GM11168 (cell line): ENCODE data around the gene CLDN2.
"Not testable (repeated sequence)": the region's sequence is repeated elsewhere in the genome, so short reads cannot be mapped to it uniquely, and the experiment has no call there.

Experiments used
- in situ Hi-C: fragments of 300-500 bp; cut with MboI; formaldehyde crosslinking; loops from one replicate; pipeline ENCODE4 v1.12.0; 2022; ENCODE audit warnings: low sequenced_read_pairs; ENCODE audit not compliant: unreplicated experiment

The CLDN2 gene

DNA sequence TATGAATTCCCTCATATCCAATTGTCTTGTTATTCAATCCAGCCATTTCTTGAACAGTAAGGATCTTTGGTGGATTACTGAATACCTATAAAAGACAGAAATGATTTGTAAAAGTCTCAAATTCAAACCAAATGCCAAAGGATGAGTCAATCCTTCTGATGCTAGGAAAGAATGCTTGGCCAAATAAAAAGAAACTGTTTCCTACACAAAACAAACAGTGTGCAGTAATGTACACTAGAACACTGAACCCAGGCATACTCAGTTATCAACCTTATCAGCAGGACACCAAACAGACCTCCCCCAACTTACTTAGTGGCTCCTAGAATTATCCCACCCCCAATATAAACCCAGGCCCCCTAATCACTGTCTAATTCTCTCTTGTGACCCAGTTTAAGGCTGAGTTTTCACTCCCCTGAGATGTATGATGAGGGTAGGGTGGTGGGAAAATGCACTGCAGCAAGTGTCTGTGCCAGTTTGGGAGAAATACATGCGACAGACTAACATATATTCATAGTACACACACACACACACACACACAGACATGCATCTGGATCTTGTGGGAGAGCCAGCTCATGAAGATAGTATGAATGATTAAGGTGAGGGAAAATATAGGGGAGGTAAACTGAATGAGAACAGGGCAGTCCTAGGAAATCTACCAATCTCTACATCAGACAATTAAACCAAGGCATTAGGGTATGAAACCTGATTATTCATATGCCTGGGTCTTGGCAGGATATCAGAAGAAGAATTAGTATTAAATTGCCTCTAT lies 35.0 kb downstream of the CLDN2 start:
- in situ Hi-C loops: no loop called here

DNA sequence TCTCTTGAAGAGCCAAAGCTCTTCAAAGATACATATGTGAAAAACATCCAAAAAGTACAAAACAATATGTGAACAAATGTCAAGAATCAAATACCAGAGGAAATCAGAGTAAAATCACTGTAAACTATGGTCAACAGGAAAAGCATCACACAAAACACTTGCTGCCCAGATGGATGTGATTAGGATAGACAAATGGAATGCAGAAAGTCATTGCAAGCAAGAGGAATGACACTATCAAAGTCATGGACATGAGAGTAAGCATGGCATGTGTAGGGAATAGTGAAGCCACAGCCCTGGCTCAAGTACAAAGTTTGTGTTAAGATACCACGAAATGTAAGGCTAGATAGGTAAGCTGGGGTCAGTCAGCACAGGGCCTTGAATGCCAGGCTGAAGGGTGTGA lies 37.7 kb downstream of the CLDN2 start:
- in situ Hi-C loops: no loop called here

DNA sequence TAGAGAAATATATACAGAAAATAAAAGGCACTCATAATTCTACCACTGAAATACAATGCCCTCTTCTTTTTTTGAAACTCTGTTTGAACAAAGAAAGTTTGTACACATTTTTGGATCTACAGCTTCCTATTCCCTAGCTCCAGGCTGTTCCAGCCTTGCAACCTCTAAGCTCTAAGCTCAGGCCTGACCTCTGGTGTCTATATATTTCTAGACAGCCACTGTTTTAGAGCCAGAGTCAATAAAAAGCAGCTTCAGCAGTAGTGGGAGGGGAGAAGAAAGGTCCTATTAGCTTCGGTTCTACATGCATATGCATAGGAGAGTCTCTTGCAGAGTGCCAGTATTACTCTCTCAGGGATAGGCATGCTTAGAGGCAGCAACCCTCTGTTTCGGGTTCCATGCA lies 39.7 kb downstream of the CLDN2 start:
- in situ Hi-C loops: no loop called here

DNA sequence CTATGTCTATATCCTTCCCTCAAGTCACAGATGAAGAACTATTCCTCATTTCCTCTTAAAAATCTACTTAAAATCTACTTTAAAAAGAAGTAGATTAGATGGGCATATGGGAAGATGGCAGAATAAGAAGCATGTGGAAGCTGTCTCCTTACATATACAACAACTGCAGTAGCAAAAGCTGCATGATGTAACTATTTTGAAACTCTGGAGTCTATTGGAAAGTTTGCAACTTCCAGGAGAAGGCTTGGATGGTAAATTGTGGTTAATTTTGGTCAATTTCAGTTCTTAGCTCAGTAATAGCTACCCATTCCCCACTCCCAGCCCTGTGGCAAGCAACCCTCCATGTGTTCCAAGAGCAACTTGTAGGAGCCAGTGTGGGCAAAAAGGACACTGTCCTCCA lies 42.9 kb downstream of the CLDN2 start:
- in situ Hi-C loops: no loop called here

GRCh38 chrX:106964290-106964689 lies 44.1 kb downstream of the CLDN2 start:
- in situ Hi-C loops: no loop called here

DNA sequence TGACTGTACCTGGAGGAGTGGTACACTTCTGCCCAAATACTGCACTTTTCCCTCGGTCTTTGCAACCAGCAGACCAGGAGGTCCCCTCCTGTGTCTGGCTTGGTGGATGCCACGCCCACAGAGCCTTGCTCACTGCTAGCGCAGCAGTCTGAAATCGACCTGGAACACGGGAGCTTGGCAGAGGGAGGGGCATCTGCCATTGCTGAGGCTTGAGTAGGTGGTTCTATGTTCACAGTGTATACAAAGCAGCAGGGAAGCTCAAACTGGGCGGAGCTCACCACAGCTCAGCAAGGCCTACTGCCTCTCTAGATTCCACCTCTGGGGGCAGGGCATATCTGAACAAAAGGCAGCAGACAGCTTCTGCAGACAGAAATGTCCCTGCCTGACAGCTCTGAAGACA lies 46.3 kb downstream of the CLDN2 start:
- in situ Hi-C loops: not testable (repeated sequence)

- in situ Hi-C loops: no loop called here
These were observed 52.7 kb downstream of the CLDN2 start for GRCh38 chrX:106972896-106973295.

- in situ Hi-C loops: no loop called here
These were observed 53.4 kb downstream of the CLDN2 start for GRCh38 chrX:106973433-106974149.

DNA sequence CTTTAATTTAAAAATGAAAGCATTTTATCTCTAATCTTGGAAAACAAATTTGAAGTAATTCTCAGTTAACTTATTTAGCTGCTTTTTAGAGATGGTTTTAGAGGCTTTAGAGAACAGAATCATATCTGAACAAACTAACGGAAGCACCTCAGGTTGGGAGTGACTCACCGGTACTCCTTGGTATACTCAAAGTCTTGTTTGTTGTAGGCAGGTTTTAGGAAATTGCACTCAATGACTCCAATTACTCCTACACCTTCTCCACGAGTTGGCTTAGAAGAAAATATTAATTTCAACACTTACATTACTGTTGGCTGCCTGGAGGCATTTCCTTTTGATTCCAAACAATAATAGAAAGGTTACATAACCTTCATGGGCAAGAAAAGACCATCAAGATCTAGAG lies 56.2 kb downstream of the CLDN2 start:
- in situ Hi-C loops: no loop called here
